Measurements from ENCODE around the gene ATXN7L3.

Gene ATXN7L3

DNA sequence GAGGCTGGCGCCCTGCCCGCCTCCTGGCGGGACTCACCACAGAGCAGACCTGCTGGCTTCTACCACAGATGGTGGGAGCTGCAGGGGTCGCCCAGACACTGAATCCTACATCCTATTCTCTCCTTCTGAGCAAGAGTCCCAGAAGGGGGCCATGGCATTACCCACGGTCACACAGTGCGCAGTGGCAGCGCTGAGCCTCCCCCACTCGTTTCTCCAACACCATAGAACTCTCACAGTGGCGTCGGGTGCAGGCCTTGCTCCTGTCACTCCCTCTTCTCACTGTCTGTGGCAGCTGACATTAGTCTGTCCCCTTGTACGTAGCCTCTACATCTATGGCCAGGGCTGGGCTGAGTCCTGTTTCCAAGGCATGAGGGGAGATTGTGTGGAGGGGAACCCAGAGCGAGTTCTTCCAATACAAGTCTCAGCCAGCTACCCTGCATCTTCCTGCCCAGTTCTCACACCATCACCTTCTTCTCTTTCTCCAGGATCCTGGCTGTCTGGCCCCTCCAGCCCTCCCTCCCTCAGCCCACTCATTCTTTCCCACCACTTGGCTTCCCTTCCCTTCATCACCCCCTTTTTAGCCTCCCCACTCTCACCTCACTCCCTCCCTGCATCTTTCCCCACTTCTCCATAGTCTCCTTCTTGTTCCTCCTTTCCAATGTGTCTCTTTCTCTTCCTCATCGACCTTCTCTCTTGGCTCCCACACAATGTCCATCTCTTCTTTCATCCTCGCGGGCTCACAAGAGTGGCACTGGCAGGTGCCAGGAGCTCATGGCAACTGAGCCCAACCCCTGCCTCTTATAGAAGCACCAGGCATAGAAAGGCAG is 13.9 kb upstream of the ATXN7L3 start:
- H3K4me1 ChIP-seq: peaks cover 7% of the 10 kb centered on the region
- in situ Hi-C loops (cut with MboI; ENCODE audit: low sequenced_read_pairs): loop anchor here (5.0 kb wide), 1 partner anchor 114 kb away; no protein-coding TSS in a partner anchor
- peaks cover 72% of the 10 kb centered on the region for H3K36me3 ChIP-seq (replicated peaks)
- no peak overlapping the region for H3K4me3 ChIP-seq
- H3K9me3 ChIP-seq: no peaks in the 10 kb centered on the region
- DNase-seq (ENCODE audit: low spot score in 2 of 2): no peak
- H3K27me3 ChIP-seq (ENCODE audit: low read depth): no peaks in the 10 kb centered on the region

DNA sequence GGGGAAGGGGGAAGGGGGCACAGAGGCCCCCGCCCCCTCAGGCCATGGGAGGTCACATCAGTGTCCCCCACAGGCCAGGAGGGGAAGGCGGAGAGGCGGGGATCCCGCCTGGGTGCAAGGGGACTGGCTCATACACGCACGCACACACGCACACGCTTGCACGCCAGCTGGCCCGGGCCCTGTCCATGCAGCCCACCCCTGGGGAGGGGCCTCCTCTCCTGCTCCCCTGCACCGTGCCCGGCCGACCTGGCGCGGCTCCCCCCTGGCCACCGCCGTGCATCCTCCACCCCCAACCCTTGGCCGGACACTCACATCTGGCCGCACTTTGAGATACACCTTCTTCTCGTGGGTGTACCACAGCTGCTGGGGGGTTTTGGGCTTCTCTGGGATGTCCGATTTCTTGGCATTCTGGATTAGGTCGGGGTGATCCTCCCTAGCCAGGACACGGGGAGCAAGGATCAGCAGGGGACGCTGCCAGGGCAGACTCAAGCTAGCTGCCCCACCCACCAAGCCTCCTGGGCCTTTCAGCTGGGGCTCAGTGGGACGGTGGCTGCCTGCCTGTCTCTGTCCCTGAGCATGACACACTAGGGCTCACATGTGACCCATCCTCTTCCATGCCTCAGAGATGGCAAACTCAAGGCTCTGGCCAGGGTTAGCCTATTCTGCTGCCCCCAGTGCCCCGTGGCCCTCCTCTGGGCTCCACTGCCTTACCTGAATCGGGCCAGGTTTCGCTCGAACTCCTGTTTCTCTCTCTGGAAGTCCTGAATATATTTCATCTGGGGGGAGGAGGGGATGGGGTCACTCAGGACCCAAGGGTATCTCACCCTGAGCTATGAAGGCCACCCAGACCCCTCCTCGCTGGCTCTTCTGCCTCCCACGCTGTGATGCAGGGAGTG is 13.1 kb upstream of the ATXN7L3 start:
- Histone ChIP-seq H3K4me3 (no peak overlapping the region), H3K27me3 (ENCODE audit: low read depth) (no peaks in the 10 kb centered on the region), H3K36me3 (replicated peaks) (peaks cover 79% of the 10 kb centered on the region), H3K9me3 (no peaks in the 10 kb centered on the region), H3K4me1 (peaks cover 7% of the 10 kb centered on the region)
- in situ Hi-C loops (cut with MboI; ENCODE audit: low sequenced_read_pairs): loop anchor here (5.0 kb wide), 1 partner anchor 115 kb away; no protein-coding TSS in a partner anchor
- DNase-seq (ENCODE audit: low spot score in 2 of 2): no peak

DNA sequence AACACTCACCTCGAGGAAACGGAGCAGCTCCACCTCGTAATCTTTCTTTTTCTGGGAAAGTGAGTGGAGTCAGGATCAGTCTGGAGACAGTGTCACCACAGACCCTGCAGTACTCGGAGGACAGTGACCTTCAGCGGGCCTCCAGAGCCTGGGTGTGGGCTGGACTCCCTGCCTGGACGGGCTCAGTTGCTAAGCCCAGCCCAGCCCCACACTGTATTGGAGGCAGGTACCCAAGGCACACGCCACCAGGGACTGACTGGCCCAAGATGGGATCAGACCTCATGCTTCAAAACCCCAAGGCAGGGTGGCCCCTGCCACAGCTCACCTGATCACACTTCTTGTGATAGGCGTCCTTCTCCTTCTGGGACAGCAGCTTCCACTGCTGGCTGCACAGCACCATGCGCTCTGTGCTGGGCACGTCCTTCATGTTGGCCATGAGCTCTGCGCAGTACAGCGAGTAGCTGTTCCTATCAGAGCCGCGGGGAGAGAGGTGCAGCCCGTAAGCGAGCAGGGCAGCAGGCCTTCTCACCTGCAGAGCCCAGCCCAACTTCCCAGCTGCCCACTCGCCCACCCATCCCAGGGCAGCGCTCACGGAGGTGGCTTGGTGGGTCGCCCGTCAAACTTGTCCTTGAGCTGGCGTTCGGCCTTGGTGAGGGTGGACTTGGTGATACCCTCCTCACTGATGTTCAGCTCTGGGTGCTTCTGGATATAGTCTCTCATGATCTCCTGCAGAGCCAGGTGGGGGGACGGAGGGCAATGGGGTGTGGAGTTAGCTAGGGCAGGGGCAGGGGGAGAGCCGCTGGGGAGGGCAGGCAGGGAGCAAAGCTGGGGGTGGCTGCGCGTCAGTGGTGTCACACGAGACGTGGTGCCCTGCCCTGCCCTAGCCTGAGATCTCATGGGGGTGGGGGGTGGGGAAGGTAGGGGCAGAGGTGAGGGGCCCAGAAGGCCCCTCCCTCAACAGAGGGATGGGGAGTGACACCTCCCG is 11.9 kb upstream of the ATXN7L3 start:
- H3K4me3 ChIP-seq: no peak overlapping the region
- no peak for DNase-seq (ENCODE audit: low spot score in 2 of 2)
- peaks cover 83% of the 10 kb centered on the region for H3K36me3 ChIP-seq (replicated peaks)
- in situ Hi-C loops (cut with MboI; ENCODE audit: low sequenced_read_pairs): loop anchor here (5.0 kb wide), 1 partner anchor 116 kb away; no protein-coding TSS in a partner anchor
- peaks cover 3% of the 10 kb centered on the region; the same call in 1 of the 2 replicates for H3K4me1 ChIP-seq
- no peaks in the 10 kb centered on the region for H3K27me3 ChIP-seq (ENCODE audit: low read depth)
- H3K9me3 ChIP-seq: no peaks in the 10 kb centered on the region

DNA sequence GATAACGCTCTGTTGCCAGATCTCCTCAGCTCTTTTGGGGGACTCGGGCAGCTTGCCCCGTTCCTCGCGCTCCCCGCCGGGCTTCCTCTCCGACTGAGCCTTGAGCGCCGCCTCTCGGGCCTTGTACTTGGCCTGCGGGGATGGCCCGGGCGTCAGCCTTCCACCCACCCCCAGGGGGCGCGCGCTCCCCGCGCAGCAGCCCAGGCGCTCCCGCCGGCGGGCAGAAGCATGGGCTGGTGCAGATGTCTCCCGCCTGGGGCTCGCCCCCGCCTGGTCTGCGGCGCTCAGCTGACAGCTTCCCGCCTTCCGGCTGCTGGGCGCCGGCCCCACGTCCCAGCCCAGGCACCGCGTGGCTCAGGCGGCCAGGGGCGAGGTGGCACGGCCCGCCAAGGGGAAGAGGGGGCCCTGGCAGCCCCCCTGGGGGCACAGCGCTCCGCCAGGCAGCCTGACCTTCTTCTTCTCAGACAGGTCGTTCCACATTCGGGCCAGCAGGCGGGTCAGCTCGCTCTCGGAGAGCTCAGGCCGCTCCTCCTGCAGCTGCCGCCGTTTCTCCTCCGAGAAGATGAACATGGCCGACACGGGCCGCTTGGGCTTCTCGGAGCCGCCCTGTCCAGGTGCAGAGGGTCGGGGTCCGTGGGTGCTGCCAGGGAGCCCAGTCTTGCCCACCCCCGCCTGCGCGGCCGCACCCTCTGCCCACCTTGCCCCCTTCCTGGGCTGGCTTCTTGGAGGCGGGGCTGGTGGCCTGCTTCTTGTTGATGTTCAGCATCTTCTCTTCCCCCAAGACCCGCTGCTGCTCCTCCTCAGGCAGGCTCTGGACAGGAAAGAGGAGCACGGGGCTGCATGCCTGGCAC is 10.9 kb upstream of the ATXN7L3 start:
- in situ Hi-C loops (cut with MboI; ENCODE audit: low sequenced_read_pairs): loop anchor here (5.0 kb wide), 1 partner anchor 117 kb away; no protein-coding TSS in a partner anchor
- DNase-seq (ENCODE audit: low spot score in 2 of 2): peak; percentile 75 to 88
- Histone ChIP-seq H3K27me3 (ENCODE audit: low read depth) (no peaks in the 10 kb centered on the region), H3K36me3 (replicated peaks) (peaks cover 73% of the 10 kb centered on the region), H3K9me3 (no peaks in the 10 kb centered on the region), H3K4me1 (peaks cover 3% of the 10 kb centered on the region; the same call in 1 of the 2 replicates), H3K4me3 (no peak overlapping the region)

DNA sequence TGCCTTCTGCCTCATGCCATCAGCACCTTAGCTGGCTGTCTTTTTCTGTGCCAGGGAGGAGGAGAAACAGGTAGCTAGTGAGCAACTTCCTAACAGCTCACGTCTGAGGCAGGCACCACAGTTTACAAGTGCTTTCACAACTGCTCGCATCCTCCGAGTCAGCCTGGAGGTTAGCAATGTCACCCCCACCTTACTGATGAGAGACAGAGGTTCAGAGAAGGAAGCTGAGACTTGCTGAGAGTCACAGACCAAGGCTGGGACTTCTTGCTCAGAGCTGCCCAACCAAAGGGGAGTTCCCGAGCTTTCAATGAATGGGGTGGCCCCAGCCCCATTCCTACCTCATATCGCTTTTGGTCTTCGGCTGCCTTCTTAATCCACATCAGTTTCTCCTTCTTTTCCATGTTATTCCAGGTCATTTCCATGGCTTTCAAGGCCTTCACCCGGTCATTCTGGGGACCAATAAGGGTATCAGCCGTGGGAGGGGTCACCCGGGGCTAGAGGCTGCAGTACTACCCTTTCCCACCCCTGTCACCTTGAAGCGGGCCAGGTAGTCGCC is 10.2 kb upstream of the ATXN7L3 start:
- no peak for DNase-seq (ENCODE audit: low spot score in 2 of 2)
- Histone ChIP-seq H3K36me3 (replicated peaks) (peaks cover 66% of the 10 kb centered on the region), H3K27me3 (ENCODE audit: low read depth) (no peaks in the 10 kb centered on the region), H3K4me1 (peaks cover 3% of the 10 kb centered on the region; the same call in 1 of the 2 replicates), H3K4me3 (no peak overlapping the region), H3K9me3 (no peaks in the 10 kb centered on the region)
- in situ Hi-C loops (cut with MboI; ENCODE audit: low sequenced_read_pairs): loop anchor here (5.0 kb wide), 1 partner anchor 117 kb away; no protein-coding TSS in a partner anchor

DNA sequence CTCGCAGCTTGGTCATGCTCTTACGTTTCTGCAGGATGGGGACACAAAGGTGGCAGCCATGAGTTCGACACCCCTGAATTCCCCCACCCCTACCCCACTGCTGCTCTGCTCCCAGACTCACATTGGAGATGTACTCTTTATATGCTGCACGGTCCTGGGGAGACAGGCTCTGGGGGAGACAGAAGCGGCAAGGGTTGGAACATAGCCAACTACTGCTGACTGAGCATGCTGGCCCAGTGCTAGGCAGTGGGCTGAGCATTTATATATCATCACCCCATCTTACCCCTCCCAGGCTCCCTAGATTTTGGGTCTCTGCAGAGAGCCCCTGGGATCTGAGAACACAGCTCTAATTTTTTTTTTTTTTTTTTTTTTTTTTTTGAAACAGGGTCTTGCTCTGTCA is 8.1 kb upstream of the ATXN7L3 start:
- no peaks in the 10 kb centered on the region for H3K27me3 ChIP-seq (ENCODE audit: low read depth)
- in situ Hi-C loops (cut with MboI; ENCODE audit: low sequenced_read_pairs): no loop called here
- DNase-seq (ENCODE audit: low spot score in 2 of 2): no peak
- H3K4me3 ChIP-seq: no peak overlapping the region
- H3K9me3 ChIP-seq: no peaks in the 10 kb centered on the region
- H3K36me3 ChIP-seq (replicated peaks): peaks cover 47% of the 10 kb centered on the region
- peaks cover 3% of the 10 kb centered on the region; the same call in 1 of the 2 replicates for H3K4me1 ChIP-seq

DNA sequence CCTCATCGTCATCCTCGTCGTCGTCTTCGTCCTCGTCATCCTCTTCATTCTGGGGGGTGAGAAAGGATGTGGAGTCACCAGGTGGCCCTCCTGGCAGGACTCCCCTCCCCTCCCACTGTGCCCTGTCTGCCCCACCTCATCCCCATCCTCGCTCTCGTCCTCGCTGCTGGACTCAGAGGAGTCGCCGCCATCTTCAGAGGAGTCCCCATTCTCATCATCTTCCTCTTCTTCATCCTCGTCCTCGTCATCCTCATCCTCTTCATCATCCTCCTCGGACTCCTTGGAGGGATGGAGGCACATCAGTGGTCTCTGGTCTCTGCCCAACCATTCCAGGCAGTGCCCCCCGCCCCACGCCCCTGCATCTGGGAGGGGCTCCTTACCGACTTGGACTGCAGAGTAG is 7.6 kb upstream of the ATXN7L3 start:
- Histone ChIP-seq H3K36me3 (replicated peaks) (peaks cover 47% of the 10 kb centered on the region), H3K4me1 (peaks cover 3% of the 10 kb centered on the region; the same call in 1 of the 2 replicates), H3K9me3 (no peaks in the 10 kb centered on the region), H3K4me3 (no peak overlapping the region), H3K27me3 (ENCODE audit: low read depth) (no peaks in the 10 kb centered on the region)
- in situ Hi-C loops (cut with MboI; ENCODE audit: low sequenced_read_pairs): no loop called here
- no peak for DNase-seq (ENCODE audit: low spot score in 2 of 2)

DNA sequence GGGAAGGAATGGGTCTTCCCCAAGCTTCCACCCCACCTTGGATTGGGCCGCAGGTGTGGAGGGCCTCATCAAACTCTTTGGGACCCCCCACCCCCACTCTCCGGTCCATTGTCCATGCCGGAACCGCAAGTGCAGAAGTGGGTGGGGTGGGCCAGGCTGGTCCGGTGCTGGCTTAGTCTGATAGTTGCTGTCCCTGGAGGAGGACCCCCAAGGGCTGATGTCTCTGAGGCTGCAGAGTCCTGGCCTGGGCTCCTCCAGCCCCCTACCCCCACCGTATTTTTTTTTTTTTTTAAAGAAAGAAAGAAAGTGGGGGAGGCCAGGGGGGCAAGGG is 7.1 kb upstream of the ATXN7L3 start:
- in situ Hi-C loops (cut with MboI; ENCODE audit: low sequenced_read_pairs): no loop called here
- Histone ChIP-seq H3K36me3 (replicated peaks) (peaks cover 46% of the 10 kb centered on the region), H3K4me1 (peaks cover 3% of the 10 kb centered on the region; the same call in 1 of the 2 replicates), H3K9me3 (no peaks in the 10 kb centered on the region), H3K4me3 (no peak overlapping the region), H3K27me3 (ENCODE audit: low read depth) (no peaks in the 10 kb centered on the region)
- no peak for DNase-seq (ENCODE audit: low spot score in 2 of 2)

DNA sequence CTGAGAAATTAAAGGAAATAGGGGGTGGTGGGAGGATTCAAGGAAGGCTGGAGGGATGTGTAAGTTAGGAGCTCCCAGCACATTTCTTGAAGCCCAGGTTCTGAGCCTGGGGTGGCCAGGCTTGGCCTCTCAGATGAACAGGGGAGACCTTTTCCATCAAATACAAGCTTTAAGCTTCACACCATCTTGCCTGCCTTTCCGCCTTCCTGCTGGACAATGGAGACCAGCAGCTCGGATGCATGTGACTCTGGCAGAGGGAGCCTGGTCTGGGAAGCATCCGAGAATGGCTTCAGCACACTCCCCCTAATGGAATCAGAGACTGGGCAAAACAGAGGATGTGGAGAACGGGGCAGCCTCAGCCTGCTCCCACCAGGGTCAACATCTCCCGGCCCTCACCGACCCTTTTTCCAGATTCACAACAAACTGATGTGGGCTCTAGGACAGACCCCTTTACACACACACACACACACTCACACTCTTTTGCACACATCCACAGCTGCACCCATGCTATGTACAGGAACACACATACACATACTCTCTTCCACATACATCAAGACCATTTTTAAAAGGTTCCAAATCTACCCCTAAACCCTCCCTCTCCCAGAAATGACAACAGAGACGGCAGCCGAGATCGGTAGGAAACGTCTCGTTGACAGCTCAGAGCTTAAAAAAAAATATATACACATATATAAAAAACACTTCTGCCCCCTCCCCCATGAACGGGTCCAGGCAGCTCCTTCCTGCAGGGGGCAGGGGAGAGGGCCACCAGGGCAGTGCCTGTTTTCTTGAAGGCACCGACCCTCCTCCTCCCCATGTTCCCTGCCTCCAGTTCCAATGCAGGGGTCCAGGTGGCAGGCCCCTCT is 6.5 kb upstream of the ATXN7L3 start:
- peaks cover 4% of the 10 kb centered on the region; the same call in 1 of the 2 replicates for H3K4me1 ChIP-seq
- H3K9me3 ChIP-seq: no peaks in the 10 kb centered on the region
- in situ Hi-C loops (cut with MboI; ENCODE audit: low sequenced_read_pairs): no loop called here
- DNase-seq (ENCODE audit: low spot score in 2 of 2): no peak
- H3K4me3 ChIP-seq: no peak overlapping the region
- no peaks in the 10 kb centered on the region for H3K27me3 ChIP-seq (ENCODE audit: low read depth)
- H3K36me3 ChIP-seq (replicated peaks): peaks cover 40% of the 10 kb centered on the region

DNA sequence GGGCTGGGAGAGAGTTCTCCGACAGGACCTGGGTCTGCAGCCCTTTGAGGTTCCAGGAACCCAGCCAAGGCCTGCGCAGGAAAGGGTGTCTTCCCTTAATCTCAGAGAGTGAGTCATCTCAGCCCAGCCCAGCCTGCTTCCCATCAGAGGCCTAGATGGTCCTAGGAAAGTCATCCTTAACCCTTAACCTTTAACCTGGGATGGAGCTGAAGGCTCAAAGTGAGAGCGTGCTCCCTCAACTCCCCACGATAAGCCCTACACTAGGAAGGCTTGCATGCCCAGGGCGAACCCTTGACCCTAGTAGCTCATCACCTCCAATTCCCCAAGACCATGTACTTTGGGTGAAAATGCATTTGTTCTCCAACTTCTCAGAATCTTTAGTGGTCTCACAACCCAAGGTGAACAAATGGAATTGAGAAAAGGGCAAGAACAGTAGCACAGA is 4.8 kb upstream of the ATXN7L3 start:
- peaks cover 23% of the 10 kb centered on the region for H3K36me3 ChIP-seq (replicated peaks)
- DNase-seq (ENCODE audit: low spot score in 2 of 2): no peak
- no peaks in the 10 kb centered on the region for H3K9me3 ChIP-seq
- in situ Hi-C loops (cut with MboI; ENCODE audit: low sequenced_read_pairs): no loop called here
- no peaks in the 10 kb centered on the region for H3K27me3 ChIP-seq (ENCODE audit: low read depth)
- H3K4me1 ChIP-seq: peaks cover 6% of the 10 kb centered on the region; the same call in 1 of the 2 replicates
- H3K4me3 ChIP-seq: no peak overlapping the region

DNA sequence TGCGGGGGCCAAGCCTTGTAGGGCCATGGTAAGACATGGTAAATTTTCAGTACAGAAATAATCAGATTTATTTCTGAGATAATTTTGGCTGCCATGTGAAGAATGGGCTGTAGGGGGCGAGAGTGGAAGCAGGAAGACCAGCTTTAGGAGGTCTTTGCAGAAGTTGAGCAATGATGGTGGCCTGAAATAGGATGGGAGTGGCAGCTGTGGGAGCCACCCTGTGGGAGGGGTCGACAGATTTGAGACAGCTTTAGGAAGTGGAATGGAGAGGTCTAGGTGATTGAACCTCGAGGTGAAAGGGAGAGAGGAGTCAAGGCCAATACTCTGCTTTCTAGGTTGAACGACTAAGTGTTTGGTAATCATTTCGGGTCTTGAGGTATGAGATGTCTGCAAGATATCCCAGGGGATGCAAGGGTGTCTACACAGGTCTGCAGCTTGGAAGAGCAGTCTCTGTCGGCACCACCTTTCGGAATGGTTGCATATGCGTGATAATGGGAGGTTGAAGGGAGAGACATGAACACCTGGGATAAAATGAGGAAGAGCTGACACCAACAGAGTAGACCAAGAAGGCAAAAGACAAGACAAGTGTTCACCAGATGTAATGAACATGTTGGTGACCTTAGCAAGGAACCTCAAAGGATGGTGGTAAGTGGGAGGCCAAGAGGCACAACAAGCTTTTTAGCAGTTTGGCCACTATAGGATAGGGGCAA is 4.2 kb upstream of the ATXN7L3 start:
- Histone ChIP-seq H3K27me3 (ENCODE audit: low read depth) (no peaks in the 10 kb centered on the region), H3K9me3 (no peaks in the 10 kb centered on the region), H3K4me3 (no peak overlapping the region), H3K36me3 (replicated peaks) (peaks cover 17% of the 10 kb centered on the region), H3K4me1 (peaks cover 6% of the 10 kb centered on the region; the same call in 1 of the 2 replicates)
- in situ Hi-C loops (cut with MboI; ENCODE audit: low sequenced_read_pairs): no loop called here
- peak; percentile 63 to 80 for DNase-seq (ENCODE audit: low spot score in 2 of 2)

Data from HAP-1 (cell line).